ENCODE data around the gene SPON1. TPM values are rescaled to one million over a fixed set of nuclear protein-coding genes. Genes with fewer than 3 reads are reported as not detected.

SPON1 gene
- total and polyA plus RNA-seq, 2 of the 8 experiments (the other 6 are each of a cell fraction or from before 2014, with no cell fraction given) = 1.5 to 5.4 TPM

- H3K4me3 ChIP-seq (ENCODE audit: extremely low read depth in 1 of 4, insufficient read depth in 2 of 4, low read depth in 3 of 4, low read length in 4 of 4) = no peak overlapping the region
- peaks cover 8 to 12% of the 10 kb centered on the region in 2 experiments; a peak in 2 of 4 replicates for H3K9me3 ChIP-seq (ENCODE audit: insufficient read depth in 2 of 2, low read depth in 1 of 2, low read length in 1 of 2)
- no peak overlapping the region for H3K4ac ChIP-seq (replicated peaks; ENCODE audit: insufficient read length, low read depth, low read length)
- ChIA-PET POLR2A (ENCODE audit: partially characterized antibody) (no interaction called here), CTCF (ENCODE audit: partially characterized antibody) (interaction anchor here (0.5 to 6.1 kb wide), 8 partner anchors 13 to 402 kb away, joined by 3 to 51 read pairs (median 3); no protein-coding TSS in a partner anchor)
- H3K4me2 ChIP-seq (ENCODE audit: insufficient read depth in 1 of 2, low read depth in 2 of 2, low read length in 2 of 2) = no peak overlapping the region
- no peaks in the 10 kb centered on the region for H3K79me1 ChIP-seq (ENCODE audit: low read depth, low read length)
- no peak overlapping the region for H2BK120ac ChIP-seq (replicated peaks; ENCODE audit: low read depth, low read length)
- no peak overlapping the region for H3K23ac ChIP-seq (ENCODE audit: insufficient read length)
- no peak overlapping the region for H3K14ac ChIP-seq (ENCODE audit: insufficient read length)
- H2AK5ac ChIP-seq (ENCODE audit: low read depth, low read length) = no peak overlapping the region
- WGBS, 2 experiments (ENCODE audit: extremely low coverage in 1 of 2, insufficient coverage in 1 of 2, insufficient read length in 1 of 2, insufficient replicate concordance in 2 of 2, low coverage in 1 of 2, low lambda C conversion rate in 2 of 2, missing lambda C conversion rate in 1 of 2) = 86% methylated on average over 1 of the region's 1 CpG; no CpG with 5 or more reads in 1 of the 2 experiments
- peak overlapping the region; percentile 62; the same call in 1 of the 2 replicates for H2AFZ ChIP-seq (ENCODE audit: low read length)
- no peaks in the 10 kb centered on the region for H3K36me3 ChIP-seq (ENCODE audit: control insufficient read depth in 2 of 4, insufficient read depth in 4 of 4, low read length in 3 of 4)
- H3K27ac ChIP-seq (ENCODE audit: low read depth, low read length) = no peak overlapping the region
- H2BK20ac ChIP-seq (ENCODE audit: low read length) = no peak overlapping the region
- no peak for FAIRE-seq
- H3K79me2 ChIP-seq (ENCODE audit: control insufficient read depth in 1 of 2, insufficient read depth in 2 of 2, low read length in 2 of 2) = no peaks in the 10 kb centered on the region
- H3K56ac ChIP-seq (replicated peaks; ENCODE audit: insufficient read length, low read depth, low read length) = no peak overlapping the region
- H2BK12ac ChIP-seq (ENCODE audit: low read depth, low read length) = no peak overlapping the region
- H2BK5ac ChIP-seq (ENCODE audit: low read depth, low read length) = no peak overlapping the region
- no peak overlapping the region for H4K8ac ChIP-seq (ENCODE audit: extremely low read depth, insufficient read depth, low read length)
- H2BK15ac ChIP-seq (ENCODE audit: low read length) = no peak overlapping the region
- TF ChIP-seq CBX8 (IDR thresholded peaks at IDR 0.05; ENCODE audit: borderline replicate concordance, low read depth, low read length) (no peak), FOSL1 (IDR thresholded peaks at IDR 0.05; ENCODE audit: insufficient read depth, low read depth, low read length) (no peak), BCL11A (IDR thresholded peaks at IDR 0.05; ENCODE audit: low read depth in 2 of 2, low read length in 2 of 2) (no peak), CREB1 (IDR thresholded peaks at IDR 0.05) (no peak), MAFK (IDR thresholded peaks at IDR 0.05; ENCODE audit: low read depth, low read length) (no peak), SRF (IDR thresholded peaks at IDR 0.05; ENCODE audit: low read depth, low read length) (no peak), ATF2 (IDR thresholded peaks at IDR 0.05; ENCODE audit: low read length) (no peak), TEAD4 (IDR thresholded peaks at IDR 0.05; ENCODE audit: low read depth, low read length) (no peak), CBX5 (IDR thresholded peaks at IDR 0.05; ENCODE audit: low read depth, low read length) (no peak), RFX5 (IDR thresholded peaks at IDR 0.05; ENCODE audit: borderline replicate concordance, low read depth, low read length) (no peak)
- TF ChIP-seq, protein P1, sequence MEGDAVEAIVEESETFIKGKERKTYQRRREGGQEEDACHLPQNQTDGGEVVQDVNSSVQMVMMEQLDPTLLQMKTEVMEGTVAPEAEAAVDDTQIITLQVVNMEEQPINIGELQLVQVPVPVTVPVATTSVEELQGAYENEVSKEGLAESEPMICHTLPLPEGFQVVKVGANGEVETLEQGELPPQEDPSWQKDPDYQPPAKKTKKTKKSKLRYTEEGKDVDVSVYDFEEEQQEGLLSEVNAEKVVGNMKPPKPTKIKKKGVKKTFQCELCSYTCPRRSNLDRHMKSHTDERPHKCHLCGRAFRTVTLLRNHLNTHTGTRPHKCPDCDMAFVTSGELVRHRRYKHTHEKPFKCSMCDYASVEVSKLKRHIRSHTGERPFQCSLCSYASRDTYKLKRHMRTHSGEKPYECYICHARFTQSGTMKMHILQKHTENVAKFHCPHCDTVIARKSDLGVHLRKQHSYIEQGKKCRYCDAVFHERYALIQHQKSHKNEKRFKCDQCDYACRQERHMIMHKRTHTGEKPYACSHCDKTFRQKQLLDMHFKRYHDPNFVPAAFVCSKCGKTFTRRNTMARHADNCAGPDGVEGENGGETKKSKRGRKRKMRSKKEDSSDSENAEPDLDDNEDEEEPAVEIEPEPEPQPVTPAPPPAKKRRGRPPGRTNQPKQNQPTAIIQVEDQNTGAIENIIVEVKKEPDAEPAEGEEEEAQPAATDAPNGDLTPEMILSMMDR (IDR thresholded peaks at IDR 0.05; ENCODE audit: control extremely low read depth in 1 of 3, insufficient read depth in 1 of 3, low read depth in 1 of 3, low read length in 3 of 3) = no peak
- H4K20me1 ChIP-seq (replicated peaks in 1 of 2; ENCODE audit: control insufficient read depth in 1 of 2, insufficient read depth in 2 of 2, low read length in 2 of 2) = no peaks in the 10 kb centered on the region
- no peak overlapping the region for H4K5ac ChIP-seq (ENCODE audit: insufficient read length, low read depth, low read length)
- H4K91ac ChIP-seq (replicated peaks; ENCODE audit: insufficient read length, low read length) = no peak overlapping the region
- no peak overlapping the region for H3K9ac ChIP-seq (replicated peaks in 1 of 4; ENCODE audit: extremely low read depth in 1 of 4, low read depth in 3 of 4, low read length in 3 of 4)
- DNase-seq (ENCODE audit: low read depth in 1 of 2, low spot score in 2 of 2) = no peak
- no peaks in the 10 kb centered on the region for H3K23me2 ChIP-seq (ENCODE audit: low read depth, low read length)
- no peaks in the 10 kb centered on the region for H3K4me1 ChIP-seq (replicated peaks in 1 of 4; ENCODE audit: control insufficient read depth in 3 of 4, insufficient read depth in 4 of 4, low read length in 3 of 4)
- H3K18ac ChIP-seq (ENCODE audit: extremely low read depth, low read length) = no peak overlapping the region
- no peaks in the 10 kb centered on the region for H3K27me3 ChIP-seq (replicated peaks in 1 of 4; ENCODE audit: control insufficient read depth in 3 of 4, extremely low read depth in 1 of 4, insufficient read depth in 3 of 4, low read length in 3 of 4)
Measured at GRCh38 chr11:13940907-13941256, 21.6 kb upstream of the SPON1 start.
